ENCODE data around the gene RET.

Gene RET

GRCh38 chr10:43160921-43161255, 84.0 kb downstream of the RET start:
- H3K27me3 ChIP-seq (ENCODE audit: insufficient read depth, low read length, poor library complexity): no peaks in the 10 kb centered on the region
- H2BK15ac ChIP-seq (replicated peaks; ENCODE audit: low read depth): no peak overlapping the region
- no peak overlapping the region for H3K27ac ChIP-seq (ENCODE audit: low read depth, low read length)
- DNase-seq: no peak
- no peak overlapping the region for H2BK5ac ChIP-seq (ENCODE audit: low read length)
- no peak overlapping the region for H2BK120ac ChIP-seq (ENCODE audit: low read depth, low read length)
- no peak overlapping the region for H4K8ac ChIP-seq (ENCODE audit: low read depth, low read length)
- H3K36me3 ChIP-seq (ENCODE audit: control insufficient read depth, insufficient read depth, low read length): no peaks in the 10 kb centered on the region
- H3K4me2 ChIP-seq (ENCODE audit: low read length): no peak overlapping the region
- H3K79me2 ChIP-seq (ENCODE audit: control insufficient read depth, insufficient read depth, low read length): no peaks in the 10 kb centered on the region
- no peak overlapping the region for H2AK5ac ChIP-seq (ENCODE audit: low read length)
- no peak overlapping the region for H3K9ac ChIP-seq (ENCODE audit: low read length)
- no CpG with 5 or more reads among the region's 2 CpGs for WGBS (ENCODE audit: extremely low coverage, insufficient coverage, low lambda C conversion rate)
- H3K4ac ChIP-seq (ENCODE audit: low read depth, low read length): no peak overlapping the region
- H3K23ac ChIP-seq (ENCODE audit: low read length): no peak overlapping the region
- H3K4me1 ChIP-seq (ENCODE audit: control insufficient read depth, low read depth, low read length): no peaks in the 10 kb centered on the region
- no peak overlapping the region for H3K18ac ChIP-seq (ENCODE audit: low read length)
- H3K79me1 ChIP-seq (ENCODE audit: low read length): peaks cover 1% of the 10 kb centered on the region
- H3K56ac ChIP-seq (ENCODE audit: low read length): no peak overlapping the region
- H4K5ac ChIP-seq (ENCODE audit: low read length): no peak overlapping the region
- no peak overlapping the region for H3K4me3 ChIP-seq (ENCODE audit: low read length)

GRCh38 chr10:43162604-43163003, 85.7 kb downstream of the RET start:
- Histone ChIP-seq H2BK15ac (replicated peaks; ENCODE audit: low read depth) (no peak overlapping the region), H3K4me3 (ENCODE audit: low read length) (no peak overlapping the region), H3K18ac (ENCODE audit: low read length) (no peak overlapping the region), H3K79me2 (ENCODE audit: control insufficient read depth, insufficient read depth, low read length) (no peaks in the 10 kb centered on the region), H3K79me1 (ENCODE audit: low read length) (no peaks in the 10 kb centered on the region), H3K9ac (ENCODE audit: low read length) (no peak overlapping the region), H3K27me3 (ENCODE audit: insufficient read depth, low read length, poor library complexity) (no peaks in the 10 kb centered on the region), H2BK5ac (ENCODE audit: low read length) (no peak overlapping the region), H4K8ac (ENCODE audit: low read depth, low read length) (no peak overlapping the region), H2AK5ac (ENCODE audit: low read length) (no peak overlapping the region), H2BK120ac (ENCODE audit: low read depth, low read length) (no peak overlapping the region), H3K4ac (ENCODE audit: low read depth, low read length) (no peak overlapping the region), H3K36me3 (ENCODE audit: control insufficient read depth, insufficient read depth, low read length) (no peaks in the 10 kb centered on the region), H3K4me1 (ENCODE audit: control insufficient read depth, low read depth, low read length) (no peaks in the 10 kb centered on the region), H4K5ac (ENCODE audit: low read length) (no peak overlapping the region), H3K4me2 (ENCODE audit: low read length) (no peak overlapping the region), H3K27ac (ENCODE audit: low read depth, low read length) (no peak overlapping the region), H3K56ac (ENCODE audit: low read length) (no peak overlapping the region), H3K23ac (ENCODE audit: low read length) (no peak overlapping the region)
- WGBS (ENCODE audit: extremely low coverage, insufficient coverage, low lambda C conversion rate): no CpG with 5 or more reads among the region's 1 CpG
- DNase-seq: no peak

GRCh38 chr10:43166207-43166879, 89.5 kb downstream of the RET start:
- Histone ChIP-seq H2BK120ac (ENCODE audit: low read depth, low read length) (no peak overlapping the region), H2BK5ac (ENCODE audit: low read length) (no peak overlapping the region), H2BK15ac (replicated peaks; ENCODE audit: low read depth) (no peak overlapping the region), H3K79me1 (ENCODE audit: low read length) (no peaks in the 10 kb centered on the region), H3K36me3 (ENCODE audit: control insufficient read depth, insufficient read depth, low read length) (no peaks in the 10 kb centered on the region), H3K27ac (ENCODE audit: low read depth, low read length) (no peak overlapping the region), H3K9ac (ENCODE audit: low read length) (no peak overlapping the region), H4K5ac (ENCODE audit: low read length) (no peak overlapping the region), H3K4ac (ENCODE audit: low read depth, low read length) (no peak overlapping the region), H3K27me3 (ENCODE audit: insufficient read depth, low read length, poor library complexity) (no peaks in the 10 kb centered on the region), H2AK5ac (ENCODE audit: low read length) (no peak overlapping the region), H3K18ac (ENCODE audit: low read length) (no peak overlapping the region), H3K79me2 (ENCODE audit: control insufficient read depth, insufficient read depth, low read length) (no peaks in the 10 kb centered on the region), H3K56ac (ENCODE audit: low read length) (no peak overlapping the region), H3K4me2 (ENCODE audit: low read length) (no peak overlapping the region), H3K23ac (ENCODE audit: low read length) (no peak overlapping the region), H3K4me1 (ENCODE audit: control insufficient read depth, low read depth, low read length) (no peaks in the 10 kb centered on the region), H4K8ac (ENCODE audit: low read depth, low read length) (no peak overlapping the region), H3K4me3 (ENCODE audit: low read length) (no peak overlapping the region)
- no peak for DNase-seq
- no CpG with 5 or more reads among the region's 6 CpGs for WGBS (ENCODE audit: extremely low coverage, insufficient coverage, low lambda C conversion rate)

DNA sequence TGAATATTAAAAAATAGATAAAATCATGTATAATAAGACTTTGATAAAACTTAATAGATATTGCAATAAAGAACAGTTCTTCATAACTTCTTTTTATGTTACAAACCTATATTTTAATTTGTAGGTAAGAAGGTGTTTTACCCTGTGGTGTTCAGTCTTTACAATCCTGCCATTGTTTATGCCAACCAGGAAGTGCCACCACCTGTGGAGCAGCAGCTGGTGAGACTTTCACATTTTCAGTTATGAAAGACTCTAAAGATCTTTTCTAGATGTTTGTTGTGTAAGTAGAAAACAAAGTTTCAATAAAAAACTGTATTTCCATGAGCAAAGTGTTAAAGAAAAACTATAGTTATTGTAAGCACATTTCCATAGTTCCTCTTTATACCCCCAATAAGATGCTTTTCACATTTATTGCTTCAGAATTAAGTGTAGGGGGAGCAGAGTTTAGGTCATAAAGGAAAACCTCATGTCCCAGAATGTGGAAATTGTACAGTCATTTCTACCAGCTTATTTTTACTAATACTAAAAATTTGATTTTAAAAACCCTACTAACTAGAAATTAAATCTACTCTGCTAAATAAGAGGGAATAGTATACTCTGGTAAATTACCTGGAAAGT, 90.1 kb downstream of the RET start:
- H3K27me3 ChIP-seq (ENCODE audit: insufficient read depth, low read length, poor library complexity): no peaks in the 10 kb centered on the region
- no peak overlapping the region for H3K9ac ChIP-seq (ENCODE audit: low read length)
- H2AK5ac ChIP-seq (ENCODE audit: low read length): no peak overlapping the region
- H2BK15ac ChIP-seq (replicated peaks; ENCODE audit: low read depth): no peak overlapping the region
- no peak overlapping the region for H4K8ac ChIP-seq (ENCODE audit: low read depth, low read length)
- H3K4me3 ChIP-seq (ENCODE audit: low read length): no peak overlapping the region
- no peaks in the 10 kb centered on the region for H3K4me1 ChIP-seq (ENCODE audit: control insufficient read depth, low read depth, low read length)
- H4K5ac ChIP-seq (ENCODE audit: low read length): no peak overlapping the region
- H3K27ac ChIP-seq (ENCODE audit: low read depth, low read length): no peak overlapping the region
- no peak overlapping the region for H3K18ac ChIP-seq (ENCODE audit: low read length)
- H3K4me2 ChIP-seq (ENCODE audit: low read length): no peak overlapping the region
- no peak overlapping the region for H3K4ac ChIP-seq (ENCODE audit: low read depth, low read length)
- H3K56ac ChIP-seq (ENCODE audit: low read length): no peak overlapping the region
- H2BK5ac ChIP-seq (ENCODE audit: low read length): no peak overlapping the region
- no peaks in the 10 kb centered on the region for H3K79me2 ChIP-seq (ENCODE audit: control insufficient read depth, insufficient read depth, low read length)
- H3K79me1 ChIP-seq (ENCODE audit: low read length): no peaks in the 10 kb centered on the region
- DNase-seq: no peak
- H3K36me3 ChIP-seq (ENCODE audit: control insufficient read depth, insufficient read depth, low read length): no peaks in the 10 kb centered on the region
- H3K23ac ChIP-seq (ENCODE audit: low read length): no peak overlapping the region
- H2BK120ac ChIP-seq (ENCODE audit: low read depth, low read length): no peak overlapping the region

DNA sequence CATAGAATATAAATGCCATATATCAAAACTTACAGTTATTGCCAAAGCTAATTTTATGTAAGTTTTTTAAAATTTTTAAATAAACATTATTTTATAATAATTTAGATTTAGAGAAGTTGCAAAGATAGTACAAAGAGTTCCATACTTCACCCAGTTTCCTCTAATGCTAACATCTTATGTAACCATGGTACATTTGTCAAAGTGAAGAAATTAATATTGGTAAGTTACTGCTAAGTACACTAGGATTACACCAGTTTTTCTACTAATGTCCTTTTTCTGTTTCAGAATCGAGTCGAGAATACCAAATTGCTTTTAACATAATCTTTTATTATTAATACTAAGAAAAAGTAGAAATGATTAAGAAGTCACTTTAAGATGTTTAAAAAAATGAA, 90.6 kb downstream of the RET start:
- Histone ChIP-seq H3K27ac (ENCODE audit: low read depth, low read length) (no peak overlapping the region), H2BK15ac (replicated peaks; ENCODE audit: low read depth) (no peak overlapping the region), H3K79me2 (ENCODE audit: control insufficient read depth, insufficient read depth, low read length) (no peaks in the 10 kb centered on the region), H3K27me3 (ENCODE audit: insufficient read depth, low read length, poor library complexity) (no peaks in the 10 kb centered on the region), H2BK5ac (ENCODE audit: low read length) (no peak overlapping the region), H2BK120ac (ENCODE audit: low read depth, low read length) (no peak overlapping the region), H4K8ac (ENCODE audit: low read depth, low read length) (no peak overlapping the region), H3K9ac (ENCODE audit: low read length) (no peak overlapping the region), H3K23ac (ENCODE audit: low read length) (no peak overlapping the region), H3K4me3 (ENCODE audit: low read length) (no peak overlapping the region), H3K56ac (ENCODE audit: low read length) (no peak overlapping the region), H3K18ac (ENCODE audit: low read length) (no peak overlapping the region), H4K5ac (ENCODE audit: low read length) (no peak overlapping the region), H3K4me2 (ENCODE audit: low read length) (no peak overlapping the region), H3K4ac (ENCODE audit: low read depth, low read length) (no peak overlapping the region), H3K36me3 (ENCODE audit: control insufficient read depth, insufficient read depth, low read length) (no peaks in the 10 kb centered on the region), H3K4me1 (ENCODE audit: control insufficient read depth, low read depth, low read length) (no peaks in the 10 kb centered on the region), H2AK5ac (ENCODE audit: low read length) (no peak overlapping the region), H3K79me1 (ENCODE audit: low read length) (no peaks in the 10 kb centered on the region)
- no peak for DNase-seq
- WGBS (ENCODE audit: extremely low coverage, insufficient coverage, low lambda C conversion rate): no CpG with 5 or more reads among the region's 2 CpGs

GRCh38 chr10:43170491-43170890, 93.6 kb downstream of the RET start:
- no peak overlapping the region for H3K18ac ChIP-seq (ENCODE audit: low read length)
- no peak overlapping the region for H2BK15ac ChIP-seq (replicated peaks; ENCODE audit: low read depth)
- H3K4me2 ChIP-seq (ENCODE audit: low read length): no peak overlapping the region
- no peak overlapping the region for H3K23ac ChIP-seq (ENCODE audit: low read length)
- no peak overlapping the region for H3K27ac ChIP-seq (ENCODE audit: low read depth, low read length)
- no peak overlapping the region for H2BK120ac ChIP-seq (ENCODE audit: low read depth, low read length)
- no peak overlapping the region for H2BK5ac ChIP-seq (ENCODE audit: low read length)
- H3K36me3 ChIP-seq (ENCODE audit: control insufficient read depth, insufficient read depth, low read length): no peaks in the 10 kb centered on the region
- peak; percentile 43 for DNase-seq
- H3K4ac ChIP-seq (ENCODE audit: low read depth, low read length): no peak overlapping the region
- no peaks in the 10 kb centered on the region for H3K79me2 ChIP-seq (ENCODE audit: control insufficient read depth, insufficient read depth, low read length)
- no peak overlapping the region for H3K4me3 ChIP-seq (ENCODE audit: low read length)
- H3K4me1 ChIP-seq (ENCODE audit: control insufficient read depth, low read depth, low read length): no peaks in the 10 kb centered on the region
- no peaks in the 10 kb centered on the region for H3K79me1 ChIP-seq (ENCODE audit: low read length)
- no peak overlapping the region for H2AK5ac ChIP-seq (ENCODE audit: low read length)
- no peak overlapping the region for H3K9ac ChIP-seq (ENCODE audit: low read length)
- no peak overlapping the region for H3K56ac ChIP-seq (ENCODE audit: low read length)
- no peaks in the 10 kb centered on the region for H3K27me3 ChIP-seq (ENCODE audit: insufficient read depth, low read length, poor library complexity)
- H4K8ac ChIP-seq (ENCODE audit: low read depth, low read length): no peak overlapping the region
- no peak overlapping the region for H4K5ac ChIP-seq (ENCODE audit: low read length)
- WGBS (ENCODE audit: extremely low coverage, insufficient coverage, low lambda C conversion rate): no CpG with 5 or more reads among the region's 2 CpGs
